Measurements from ENCODE around the gene PPP1R13B.

The PPP1R13B gene

DNA sequence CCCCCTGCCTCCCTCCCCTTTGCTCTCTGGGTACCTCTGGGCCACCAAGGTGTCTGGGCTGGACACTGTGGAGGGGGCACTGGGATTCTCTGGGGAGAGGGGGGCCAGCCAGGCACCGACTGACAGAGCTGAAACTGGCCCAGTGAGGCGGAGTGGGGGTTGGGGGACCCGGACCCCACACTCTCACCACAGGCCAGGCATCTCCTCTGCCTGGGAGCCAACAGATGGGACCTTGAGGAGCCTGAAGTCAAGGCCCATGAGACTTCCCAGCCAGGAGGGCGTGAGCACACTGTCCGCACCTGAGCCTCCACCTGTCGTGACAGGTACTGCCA, 39.8 kb upstream of the PPP1R13B start:
- Histone ChIP-seq H3K27ac (ENCODE audit: extremely low read depth, low read depth, low read length) (no peak overlapping the region), H3K4me3 (ENCODE audit: low read depth, low read length) (no peak overlapping the region), H3K36me3 (ENCODE audit: control insufficient read depth in 2 of 2, insufficient read depth in 1 of 2, low read length in 2 of 2) (no peaks in the 10 kb centered on the region), H3K4me1 (ENCODE audit: control insufficient read depth, insufficient read depth, low read length) (no peaks in the 10 kb centered on the region; the same call in 1 of the 2 replicates), H3K9me3 (ENCODE audit: control insufficient read depth, insufficient read depth, low read depth, low read length) (no peaks in the 10 kb centered on the region)
- POLR2A ChIA-PET: no interaction called here
- CTCF ChIA-PET: interaction anchor here (1.4 kb wide), 1 partner anchor 15 kb away, joined by 4 read pairs; no protein-coding TSS in a partner anchor
- no peak for TF ChIP-seq ZNF274 (IDR thresholded peaks at IDR 0.05; ENCODE audit: low read length)
- TF ChIP-seq ZNF274 (tag by site-specific recombination; IDR thresholded peaks at IDR 0.05; ENCODE audit: borderline replicate concordance): no peak
- 0 out of 2 replicates have a peak, but pooled peaks have one; percentile 8 for TF ChIP-seq SCRT2 (tag by site-specific recombination; IDR thresholded peaks at IDR 0.05)

GRCh38 chr14:103886304-103887169, 39.2 kb upstream of the PPP1R13B start:
- no peaks in the 10 kb centered on the region; the same call in 1 of the 2 replicates for H3K4me1 ChIP-seq (ENCODE audit: control insufficient read depth, insufficient read depth, low read length)
- ChIA-PET POLR2A (interaction anchor here (0.5 kb wide), 1 partner anchor 13 kb away, joined by 7 read pairs; no protein-coding TSS in a partner anchor), CTCF (interaction anchor here (1.3 to 1.4 kb wide), 3 partner anchors 14 to 17 kb away, joined by 3 to 4 read pairs (median 3); no protein-coding TSS in a partner anchor)
- no peaks in the 10 kb centered on the region for H3K36me3 ChIP-seq (ENCODE audit: control insufficient read depth in 2 of 2, insufficient read depth in 1 of 2, low read length in 2 of 2)
- H3K27ac ChIP-seq (ENCODE audit: extremely low read depth, low read depth, low read length): no peak overlapping the region
- no peak overlapping the region for H3K4me3 ChIP-seq (ENCODE audit: low read depth, low read length)
- no peaks in the 10 kb centered on the region for H3K9me3 ChIP-seq (ENCODE audit: control insufficient read depth, insufficient read depth, low read depth, low read length)
- TF ChIP-seq ZNF2 (tag by site-specific recombination; IDR thresholded peaks at IDR 0.05): no peak
- no peak for TF ChIP-seq ZNF132 (tag by site-specific recombination; IDR thresholded peaks at IDR 0.05; ENCODE audit: borderline replicate concordance)
- TF ChIP-seq ZNF175 (tag by site-specific recombination; IDR thresholded peaks at IDR 0.05): no peak
- no peak for TF ChIP-seq HOXA7 (CRISPR knock-in tag; IDR thresholded peaks at IDR 0.05; ENCODE audit: borderline replicate concordance)
- no peak for TF ChIP-seq ZNF37A (tag by site-specific recombination; IDR thresholded peaks at IDR 0.05)
- TF ChIP-seq, protein P1, sequence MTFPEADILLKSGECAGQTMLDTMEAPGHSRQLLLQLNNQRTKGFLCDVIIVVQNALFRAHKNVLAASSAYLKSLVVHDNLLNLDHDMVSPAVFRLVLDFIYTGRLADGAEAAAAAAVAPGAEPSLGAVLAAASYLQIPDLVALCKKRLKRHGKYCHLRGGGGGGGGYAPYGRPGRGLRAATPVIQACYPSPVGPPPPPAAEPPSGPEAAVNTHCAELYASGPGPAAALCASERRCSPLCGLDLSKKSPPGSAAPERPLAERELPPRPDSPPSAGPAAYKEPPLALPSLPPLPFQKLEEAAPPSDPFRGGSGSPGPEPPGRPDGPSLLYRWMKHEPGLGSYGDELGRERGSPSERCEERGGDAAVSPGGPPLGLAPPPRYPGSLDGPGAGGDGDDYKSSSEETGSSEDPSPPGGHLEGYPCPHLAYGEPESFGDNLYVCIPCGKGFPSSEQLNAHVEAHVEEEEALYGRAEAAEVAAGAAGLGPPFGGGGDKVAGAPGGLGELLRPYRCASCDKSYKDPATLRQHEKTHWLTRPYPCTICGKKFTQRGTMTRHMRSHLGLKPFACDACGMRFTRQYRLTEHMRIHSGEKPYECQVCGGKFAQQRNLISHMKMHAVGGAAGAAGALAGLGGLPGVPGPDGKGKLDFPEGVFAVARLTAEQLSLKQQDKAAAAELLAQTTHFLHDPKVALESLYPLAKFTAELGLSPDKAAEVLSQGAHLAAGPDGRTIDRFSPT (tag by site-specific recombination; IDR thresholded peaks at IDR 0.05): no peak
- no peak for TF ChIP-seq KLF1 (tag by site-specific recombination; IDR thresholded peaks at IDR 0.05)
- TF ChIP-seq ZSCAN23 (tag by site-specific recombination; IDR thresholded peaks at IDR 0.05): no peak
- no peak for TF ChIP-seq ZNF140 (tag by site-specific recombination; IDR thresholded peaks at IDR 0.05)
- TF ChIP-seq ZNF433 (tag by site-specific recombination; IDR thresholded peaks at IDR 0.05; ENCODE audit: low read depth): no peak
- TF ChIP-seq GFI1B (tag by site-specific recombination; IDR thresholded peaks at IDR 0.05): no peak
- TF ChIP-seq SP7 (tag by site-specific recombination; IDR thresholded peaks at IDR 0.05): no peak
- no peak for TF ChIP-seq ZNF223 (tag by site-specific recombination; IDR thresholded peaks at IDR 0.05)
- no peak for TF ChIP-seq ZNF202 (tag by site-specific recombination; IDR thresholded peaks at IDR 0.05; ENCODE audit: borderline replicate concordance)
- no peak for TF ChIP-seq PRDM4 (tag by site-specific recombination; IDR thresholded peaks at IDR 0.05)
- TF ChIP-seq MZF1 (tag by site-specific recombination; IDR thresholded peaks at IDR 0.05; ENCODE audit: borderline replicate concordance): no peak
- no peak for TF ChIP-seq ZNF843 (tag by site-specific recombination; IDR thresholded peaks at IDR 0.05)
- no peak for TF ChIP-seq ZNF521 (tag by site-specific recombination; IDR thresholded peaks at IDR 0.05)
- no peak for TF ChIP-seq ZNF404 (tag by site-specific recombination; IDR thresholded peaks at IDR 0.05)
- TF ChIP-seq ZFP69B (tag by site-specific recombination; IDR thresholded peaks at IDR 0.05): no peak
- TF ChIP-seq ZBTB1 (tag by site-specific recombination; IDR thresholded peaks at IDR 0.05): no peak
- no peak for TF ChIP-seq ZNF19 (tag by site-specific recombination; IDR thresholded peaks at IDR 0.05; ENCODE audit: low read depth)
- TF ChIP-seq SALL2 (tag by site-specific recombination; IDR thresholded peaks at IDR 0.05; ENCODE audit: borderline replicate concordance): no peak
- TF ChIP-seq ZNF707 (tag by site-specific recombination; IDR thresholded peaks at IDR 0.05): no peak
- TF ChIP-seq ZNF394 (tag by site-specific recombination; IDR thresholded peaks at IDR 0.05; ENCODE audit: borderline replicate concordance): no peak
- TF ChIP-seq ZSCAN4 (tag by site-specific recombination; IDR thresholded peaks at IDR 0.05): no peak
- TF ChIP-seq ZNF174 (tag by site-specific recombination; IDR thresholded peaks at IDR 0.05): no peak
- no peak for TF ChIP-seq ZNF423 (tag by site-specific recombination; IDR thresholded peaks at IDR 0.05)

Measured in HEK293 (cell line).